Measurements from ENCODE around the gene PCNX2. TPM values are rescaled to one million over a fixed set of nuclear protein-coding genes. Genes with fewer than 3 reads are reported as not detected.

PCNX2 gene
- total and polyA plus RNA-seq, 2 donors (not counting 1 experiment from before 2014, with no cell fraction given): 17.6 to 34.7 TPM

DNA sequence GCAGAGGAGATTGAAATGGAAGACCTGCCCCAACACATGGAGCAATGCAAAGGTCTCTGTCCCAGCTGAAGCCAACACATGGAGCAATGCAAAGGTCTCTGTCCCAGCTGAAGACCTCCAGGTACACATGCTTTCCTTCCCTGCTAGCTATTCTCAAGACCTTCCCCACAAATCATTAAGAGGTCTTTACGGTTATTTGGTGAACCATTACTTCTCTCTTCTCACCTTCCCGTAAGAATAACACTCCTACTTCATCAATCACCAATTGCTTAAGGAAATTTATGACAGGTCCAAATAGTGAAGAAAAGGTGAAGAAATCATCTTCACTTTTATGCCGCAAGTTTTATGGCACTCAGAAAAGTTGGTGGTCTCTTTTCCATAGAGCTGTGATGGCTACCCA is 206.3 kb downstream of the PCNX2 start:
- no peak for TF ChIP-seq EZH2 (IDR thresholded peaks at IDR 0.05; ENCODE audit: borderline replicate concordance, insufficient read depth, low read depth, low read length, poor library complexity, severe bottlenecking)
- TF ChIP-seq CTCF (IDR thresholded peaks at IDR 0.05): no peak
- no peaks in the 10 kb centered on the region for H3K79me2 ChIP-seq (ENCODE audit: control insufficient read depth, insufficient read depth, low read length)
- H3K27ac Mint-ChIP-seq: no peak overlapping the region
- POLR2A ChIA-PET: no interaction called here
- intact Hi-C loops (cut with micrococcal nuclease): no loop called here
- no peak overlapping the region for H3K27ac ChIP-seq (ENCODE audit: low read length in 2 of 2)
- no peak overlapping the region for H3K4me3 ChIP-seq (ENCODE audit: control extremely low read depth in 1 of 5, extremely low read depth in 1 of 5, insufficient read depth in 1 of 5, low read depth in 2 of 5, low read length in 4 of 5)
- DNase-seq (no peak), ATAC-seq (ENCODE audit: low read depth) (no peak)
- H3K36me3 ChIP-seq (replicated peaks in 1 of 2; ENCODE audit: control extremely low read depth in 1 of 2, control insufficient read depth in 1 of 2, extremely low read depth in 1 of 2, insufficient read depth in 2 of 2, low read length in 1 of 2): no peaks in the 10 kb centered on the region
- CTCF ChIA-PET: no interaction called here
- H3K4me1 ChIP-seq (ENCODE audit: control insufficient read depth in 2 of 2, insufficient read depth in 2 of 2, low read length in 2 of 2): no peaks in the 10 kb centered on the region
- 100% methylated on average over 1 of the region's 3 CpGs for WGBS (ENCODE audit: insufficient coverage)
- H3K9ac ChIP-seq (ENCODE audit: low read length): no peak overlapping the region
- no peak overlapping the region for H2AFZ ChIP-seq (ENCODE audit: insufficient read depth, low read depth, low read length, poor library complexity, severe bottlenecking)
- H3K9me3 ChIP-seq (ENCODE audit: control extremely low read depth in 1 of 3, control insufficient read depth in 2 of 3, insufficient read depth in 1 of 3, low read length in 2 of 3): no peaks in the 10 kb centered on the region
- no peak overlapping the region for H3K4me3 Mint-ChIP-seq
- H3K4me2 ChIP-seq (replicated peaks; ENCODE audit: low read depth, low read length, poor library complexity, severe bottlenecking): no peak overlapping the region
- no peaks in the 10 kb centered on the region for H3K9me3 Mint-ChIP-seq (ENCODE audit: insufficient read depth)
- no peaks in the 10 kb centered on the region for H3K27me3 ChIP-seq (replicated peaks in 1 of 4; ENCODE audit: control extremely low read depth in 1 of 4, control insufficient read depth in 3 of 4, insufficient read depth in 4 of 4, low read length in 3 of 4)
- H3K4me1 Mint-ChIP-seq: no peaks in the 10 kb centered on the region
- no peaks in the 10 kb centered on the region for H3K27me3 Mint-ChIP-seq
- no peaks in the 10 kb centered on the region for H4K20me1 ChIP-seq (ENCODE audit: control insufficient read depth, insufficient read depth, low read length, poor library complexity, severe bottlenecking)

DNA sequence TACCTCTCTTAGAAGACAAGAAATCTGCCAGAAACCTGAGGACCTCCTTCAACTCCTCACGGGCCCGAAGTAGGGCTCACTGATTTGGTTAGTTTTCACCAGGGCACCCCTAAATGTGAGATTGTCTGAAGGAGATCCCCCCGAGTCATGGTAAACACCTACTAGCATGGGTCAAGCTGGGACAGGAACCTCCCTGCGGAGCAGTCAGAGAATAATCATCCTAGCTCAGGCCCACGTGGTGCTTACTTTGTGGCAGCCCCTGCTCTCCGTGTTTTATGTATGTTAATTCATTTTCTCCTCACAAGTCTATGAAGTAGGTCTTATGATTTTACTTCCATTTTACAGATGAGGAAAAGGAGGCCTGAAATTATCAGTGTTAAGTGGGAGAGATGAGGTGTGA is 206.9 kb downstream of the PCNX2 start:
- Histone ChIP-seq H3K4me3 (ENCODE audit: control extremely low read depth in 1 of 5, extremely low read depth in 1 of 5, insufficient read depth in 1 of 5, low read depth in 2 of 5, low read length in 4 of 5) (no peak overlapping the region), H3K36me3 (replicated peaks in 1 of 2; ENCODE audit: control extremely low read depth in 1 of 2, control insufficient read depth in 1 of 2, extremely low read depth in 1 of 2, insufficient read depth in 2 of 2, low read length in 1 of 2) (no peaks in the 10 kb centered on the region), H3K27ac (ENCODE audit: low read length in 2 of 2) (no peak overlapping the region), H4K20me1 (ENCODE audit: control insufficient read depth, insufficient read depth, low read length, poor library complexity, severe bottlenecking) (no peaks in the 10 kb centered on the region), H3K79me2 (ENCODE audit: control insufficient read depth, insufficient read depth, low read length) (no peaks in the 10 kb centered on the region), H3K4me2 (replicated peaks; ENCODE audit: low read depth, low read length, poor library complexity, severe bottlenecking) (no peak overlapping the region), H3K27me3 (replicated peaks in 1 of 4; ENCODE audit: control extremely low read depth in 1 of 4, control insufficient read depth in 3 of 4, insufficient read depth in 4 of 4, low read length in 3 of 4) (no peaks in the 10 kb centered on the region), H3K9me3 (ENCODE audit: control extremely low read depth in 1 of 3, control insufficient read depth in 2 of 3, insufficient read depth in 1 of 3, low read length in 2 of 3) (no peaks in the 10 kb centered on the region), H3K4me1 (ENCODE audit: control insufficient read depth in 2 of 2, insufficient read depth in 2 of 2, low read length in 2 of 2) (no peaks in the 10 kb centered on the region), H2AFZ (ENCODE audit: insufficient read depth, low read depth, low read length, poor library complexity, severe bottlenecking) (no peak overlapping the region), H3K9ac (ENCODE audit: low read length) (no peak overlapping the region)
- Mint-ChIP-seq H3K27ac (no peak overlapping the region), H3K4me3 (no peak overlapping the region), H3K9me3 (ENCODE audit: insufficient read depth) (no peaks in the 10 kb centered on the region), H3K4me1 (no peaks in the 10 kb centered on the region), H3K27me3 (no peaks in the 10 kb centered on the region)
- no peak for TF ChIP-seq EZH2 (IDR thresholded peaks at IDR 0.05; ENCODE audit: borderline replicate concordance, insufficient read depth, low read depth, low read length, poor library complexity, severe bottlenecking)
- no peak for TF ChIP-seq CTCF (IDR thresholded peaks at IDR 0.05)
- WGBS (ENCODE audit: insufficient coverage): 100% methylated on average over 1 of the region's 6 CpGs
- POLR2A ChIA-PET: no interaction called here
- ATAC-seq (ENCODE audit: low read depth) (no peak), DNase-seq (no peak)
- intact Hi-C loops (cut with micrococcal nuclease): no loop called here
- CTCF ChIA-PET: no interaction called here

Data from B cell (primary cell).